Prostate gland (tissue), 2 donors: ENCODE measurements around the gene EEF1AKMT4. TPM values are rescaled to one million over a fixed set of nuclear protein-coding genes. Genes with fewer than 3 reads are reported as not detected.
A peak's percentile ranks its signal among the peaks of the same experiment; 100 is the strongest.
"Not testable (repeated sequence)": the region's sequence is repeated elsewhere in the genome, so short reads cannot be mapped to it uniquely, and the experiment has no call there.

Experiments used
- DNase-seq: peaks from one replicate; pipeline ENCODE4 v3.0.0-alpha.2; 2019; ENCODE audit warnings: low spot score
- H3K27ac ChIP-seq, 2 donors: fragments of 200-600 bp; sonication (generic); 2 replicates each; pipeline ENCODE4 v1.5.1; 2017 to 2019
- H3K27me3 ChIP-seq: fragments of 200-600 bp; sonication (generic); replicated peaks from 2 replicates; pipeline ENCODE4 v1.5.1; 2019; ENCODE audit not compliant: insufficient read depth
- H3K36me3 ChIP-seq, 2 donors: fragments of 200-600 bp; sonication (generic); 1 replicate in 1 of 2; 2 replicates in 1 of 2; pipeline versions ENCODE4 v1.5.1 to v1.8.1; 2017 to 2019
- H3K4me1 ChIP-seq: fragments of 200-600 bp; sonication (generic); replicated peaks from 2 replicates; pipeline ENCODE4 v1.5.1; 2019
- H3K4me3 ChIP-seq, 2 donors: fragments of 200-600 bp; sonication (generic); 2 replicates each; pipeline ENCODE4 v1.5.1; 2017 to 2019
- H3K9me3 ChIP-seq: fragments of 200-600 bp; sonication (generic); 2 replicates; pipeline ENCODE4 v1.5.1; 2017
- POLR2A ChIP-seq: fragments of 450-650 bp; IDR thresholded peaks from one replicate; pipeline ENCODE4 v1.6.1; 2016; ENCODE audit warnings: antibody characterized with exemption, mild to moderate bottlenecking
- POLR2AphosphoS5 ChIP-seq: sonication (generic); formaldehyde crosslinking; IDR thresholded peaks from one replicate; pipeline ENCODE4 v1.6.1; 2017; ENCODE audit warnings: antibody characterized with exemption
- WGBS: methylation state at CpG from one replicate; pipeline ENCODE4 v1.1.5; 2018; 5-methylcytosine and 5-hydroxymethylcytosine counted together
- intact Hi-C: fragments of 100-400 bp; cut with DNase I; formaldehyde crosslinking; loops from one replicate; pipeline ENCODE4 v1.14.2; 2022
- total RNA-seq, 2 donors: library from RNA; depleted of rRNA; stranded (reverse); fragments of >200 nt; gene quantifications; one replicate each; pipeline ENCODE4 v1.1.0, GENCODE V29; 2016
- TF ChIP-seq, protein P1 (sequence below), 4 experiments: fragments of 200-600 bp in 2 of 4; fragments of 450-650 bp in 2 of 4; sonication (generic) in 2 of 4; IDR thresholded peaks; 1 replicate in 3 of 4; 2 replicates in 1 of 4; pipeline ENCODE4 v1.5.1; 2016 to 2019; ENCODE audit warnings: antibody characterized with exemption in 4 of 4, mild to moderate bottlenecking in 2 of 4, moderate library complexity in 2 of 4

The EEF1AKMT4 gene
- total RNA-seq, 2 donors from 2014 or later: 6.1 TPM

DNA sequence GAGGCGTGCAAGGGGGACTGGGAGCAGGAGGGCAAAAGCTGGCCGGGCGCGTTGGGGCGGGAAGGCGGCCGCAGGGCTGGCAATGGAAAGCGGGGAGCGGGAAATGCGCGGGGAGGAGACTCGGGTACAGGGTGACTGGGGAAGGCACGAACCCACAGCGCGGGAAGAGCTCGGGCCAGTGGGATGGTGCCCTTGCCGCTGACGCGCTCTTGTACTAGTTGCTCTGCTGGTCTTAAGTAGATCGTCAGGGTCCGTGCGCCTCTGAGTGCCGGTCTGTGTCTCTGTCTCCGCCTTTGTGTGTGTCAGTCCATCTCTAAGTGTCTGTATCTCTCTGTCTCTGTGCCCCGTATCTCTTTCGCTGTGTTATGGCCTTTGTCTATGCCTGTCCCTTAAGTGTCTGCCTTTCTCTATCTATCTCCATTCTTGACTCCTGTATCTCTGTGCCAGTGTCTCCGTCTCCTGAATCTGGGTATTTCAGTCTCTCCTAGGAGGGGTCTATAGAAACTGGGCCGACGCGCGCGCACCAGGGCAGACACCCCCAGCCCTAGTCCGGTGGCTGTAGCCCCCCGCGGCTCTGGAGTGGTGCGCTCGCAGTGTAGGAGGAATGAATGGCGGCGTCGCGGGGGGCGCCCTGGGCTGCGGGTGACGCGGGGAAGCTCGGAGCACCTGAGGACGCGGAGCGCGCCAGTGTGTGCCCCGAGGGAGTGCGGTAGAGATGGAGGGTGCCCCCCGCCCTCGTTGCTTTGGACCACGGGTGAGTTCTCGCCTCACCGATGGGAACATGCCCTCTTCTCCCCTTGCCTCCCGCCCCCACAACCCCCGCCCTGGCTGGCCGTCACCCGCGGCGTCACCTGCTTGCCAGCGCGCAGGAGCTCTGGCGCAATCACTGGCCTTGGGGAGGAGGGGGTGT is 12.6 kb downstream of the EEF1AKMT4 start:
- H3K4me3 ChIP-seq: peak overlapping the region; percentile 32 to 44
- H3K27ac ChIP-seq: no peak overlapping the region
- no peak for DNase-seq
- H3K9me3 ChIP-seq: no peaks in the 10 kb centered on the region
- intact Hi-C loops: no loop called here
- no peaks in the 10 kb centered on the region for H3K36me3 ChIP-seq
- WGBS: under 1% methylated on average over 58 of the region's 66 CpGs
- peaks cover 4% of the 10 kb centered on the region for H3K4me1 ChIP-seq
- H3K27me3 ChIP-seq: peaks cover 4% of the 10 kb centered on the region
- TF ChIP-seq POLR2AphosphoS5 (no peak), POLR2A (no peak)
- TF ChIP-seq, protein P1, sequence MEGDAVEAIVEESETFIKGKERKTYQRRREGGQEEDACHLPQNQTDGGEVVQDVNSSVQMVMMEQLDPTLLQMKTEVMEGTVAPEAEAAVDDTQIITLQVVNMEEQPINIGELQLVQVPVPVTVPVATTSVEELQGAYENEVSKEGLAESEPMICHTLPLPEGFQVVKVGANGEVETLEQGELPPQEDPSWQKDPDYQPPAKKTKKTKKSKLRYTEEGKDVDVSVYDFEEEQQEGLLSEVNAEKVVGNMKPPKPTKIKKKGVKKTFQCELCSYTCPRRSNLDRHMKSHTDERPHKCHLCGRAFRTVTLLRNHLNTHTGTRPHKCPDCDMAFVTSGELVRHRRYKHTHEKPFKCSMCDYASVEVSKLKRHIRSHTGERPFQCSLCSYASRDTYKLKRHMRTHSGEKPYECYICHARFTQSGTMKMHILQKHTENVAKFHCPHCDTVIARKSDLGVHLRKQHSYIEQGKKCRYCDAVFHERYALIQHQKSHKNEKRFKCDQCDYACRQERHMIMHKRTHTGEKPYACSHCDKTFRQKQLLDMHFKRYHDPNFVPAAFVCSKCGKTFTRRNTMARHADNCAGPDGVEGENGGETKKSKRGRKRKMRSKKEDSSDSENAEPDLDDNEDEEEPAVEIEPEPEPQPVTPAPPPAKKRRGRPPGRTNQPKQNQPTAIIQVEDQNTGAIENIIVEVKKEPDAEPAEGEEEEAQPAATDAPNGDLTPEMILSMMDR (IDR thresholded peaks at IDR 0.05): no peak

DNA sequence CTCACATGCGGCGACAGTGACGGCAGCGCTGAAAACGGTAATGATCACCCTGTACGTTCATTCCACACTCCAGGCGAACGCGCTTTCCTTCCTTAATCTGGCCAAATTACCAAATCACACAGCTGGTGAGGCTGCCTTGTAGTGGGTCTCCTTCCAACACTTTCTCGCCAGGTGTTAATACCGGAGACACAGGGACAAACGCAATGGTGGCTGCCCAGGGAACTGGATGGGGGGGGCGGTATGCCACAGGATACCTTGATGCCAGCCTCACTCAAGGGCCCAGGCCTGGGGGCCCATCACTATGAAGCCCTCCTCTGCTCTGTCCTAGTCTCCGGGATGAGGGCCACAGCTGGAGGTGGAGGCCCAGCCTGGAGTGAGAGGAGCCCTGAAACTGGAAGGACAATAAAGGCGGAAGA is 13.3 kb downstream of the EEF1AKMT4 start:
- peaks cover 4% of the 10 kb centered on the region for H3K27me3 ChIP-seq
- 18% methylated on average over 14 of the region's 15 CpGs for WGBS
- H3K36me3 ChIP-seq: no peaks in the 10 kb centered on the region
- no peak for DNase-seq
- H3K4me3 ChIP-seq: peak overlapping the region in 1 of 2 donors; percentile 5
- no peak overlapping the region for H3K27ac ChIP-seq
- intact Hi-C loops: no loop called here
- H3K9me3 ChIP-seq: no peaks in the 10 kb centered on the region
- TF ChIP-seq POLR2A (no peak), POLR2AphosphoS5 (no peak)
- TF ChIP-seq, protein P1 (IDR thresholded peaks at IDR 0.05): no peak
- peaks cover 4% of the 10 kb centered on the region for H3K4me1 ChIP-seq

DNA sequence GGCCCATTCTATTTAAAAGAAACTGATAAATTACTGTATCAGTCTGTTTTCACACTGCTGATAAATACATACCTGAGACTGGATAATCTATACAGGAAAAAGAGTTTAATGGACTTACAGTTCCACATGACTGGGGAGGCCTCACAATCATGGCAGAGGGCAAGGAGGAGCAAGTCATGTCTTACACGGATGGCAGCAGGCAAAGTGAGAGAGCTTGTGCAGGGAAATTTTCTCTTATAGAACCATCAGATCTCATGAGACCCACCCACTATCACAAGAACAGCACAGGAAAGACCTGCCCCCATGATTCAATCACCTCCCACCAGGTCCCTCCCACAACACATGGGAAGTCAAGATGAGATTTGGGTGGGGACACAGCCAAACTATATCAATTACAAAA is 17.8 kb downstream of the EEF1AKMT4 start:
- H3K36me3 ChIP-seq, H3K27me3 ChIP-seq, H3K4me3 ChIP-seq, H3K27ac ChIP-seq, H3K4me1 ChIP-seq, H3K9me3 ChIP-seq, intact Hi-C loops, DNase-seq: not testable (repeated sequence)
- 84% methylated on average over 1 of the region's 1 CpG for WGBS

DNA sequence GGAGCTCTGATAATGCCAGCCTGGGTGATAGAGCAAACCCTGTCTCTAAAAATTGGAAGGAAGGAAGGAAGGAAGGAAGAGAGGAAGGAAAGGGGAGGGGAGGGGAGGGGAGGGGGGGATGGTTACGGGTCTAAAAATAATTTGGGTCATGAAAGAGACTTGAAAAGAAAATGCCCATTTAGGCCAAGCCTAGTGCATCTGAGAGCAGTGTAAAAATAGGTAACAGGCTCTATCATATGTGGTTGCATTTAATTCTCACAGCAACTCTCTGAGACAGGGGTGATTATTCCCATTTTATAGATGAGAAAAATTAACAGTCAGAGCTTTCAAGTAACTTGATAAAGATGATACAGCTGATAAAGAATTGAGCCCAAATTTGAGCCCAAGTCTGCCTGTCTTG is 22.8 kb downstream of the EEF1AKMT4 start:
- TF ChIP-seq, protein P1 (IDR thresholded peaks at IDR 0.05): no peak
- TF ChIP-seq POLR2AphosphoS5 (no peak), POLR2A (no peak)

GRCh38 chr3:184275381-184275701 is 25.9 kb downstream of the EEF1AKMT4 start:
- DNase-seq: no peak
- TF ChIP-seq POLR2A (no peak), POLR2AphosphoS5 (no peak)
- TF ChIP-seq, protein P1 (IDR thresholded peaks at IDR 0.05): no peak
- intact Hi-C loops: no loop called here
- Histone ChIP-seq H3K36me3 (no peaks in the 10 kb centered on the region), H3K4me3 (no peak overlapping the region), H3K4me1 (no peaks in the 10 kb centered on the region), H3K27me3 (peaks cover 8% of the 10 kb centered on the region), H3K9me3 (no peaks in the 10 kb centered on the region), H3K27ac (no peak overlapping the region)
- WGBS: 70% methylated on average over 12 of the region's 12 CpGs

More for the DNA sequence above, 22.8 kb downstream of the EEF1AKMT4 start:
- H3K4me3 ChIP-seq: no peak overlapping the region
- 55% methylated on average over 1 of the region's 1 CpG for WGBS
- intact Hi-C loops: no loop called here
- no peak for DNase-seq
- H3K4me1 ChIP-seq: no peaks in the 10 kb centered on the region
- H3K9me3 ChIP-seq: no peaks in the 10 kb centered on the region
- no peak overlapping the region for H3K27ac ChIP-seq
- H3K27me3 ChIP-seq: peaks cover 8% of the 10 kb centered on the region
- no peaks in the 10 kb centered on the region for H3K36me3 ChIP-seq
